Measurements from ENCODE around the gene DNAH1. TPM values are rescaled to one million over a fixed set of nuclear protein-coding genes. Genes with fewer than 3 reads are reported as not detected.

Gene DNAH1
- total and polyA plus RNA-seq, 2 experiments from 2014 or later: 0.81 to 1.8 TPM

GRCh38 chr3:52423173-52423572 lies 107.1 kb downstream of the DNAH1 start:
- Histone ChIP-seq H4K20me1 (replicated peaks; ENCODE audit: insufficient read depth) (no peaks in the 10 kb centered on the region), H2AFZ (no peak overlapping the region), H3K4me3 (no peak overlapping the region), H3K79me2 (replicated peaks; ENCODE audit: insufficient read depth) (no peaks in the 10 kb centered on the region), H3K4me1 (ENCODE audit: insufficient read depth) (peaks cover 6% of the 10 kb centered on the region; the same call in 1 of the 2 replicates), H3K4me2 (peak overlapping the region; percentile 9; the same call in 1 of the 2 replicates), H3F3A (replicated peaks; ENCODE audit: low read depth) (no peaks in the 10 kb centered on the region), H3K27me3 (ENCODE audit: insufficient read depth) (no peaks in the 10 kb centered on the region), H3K36me3 (ENCODE audit: insufficient read depth) (no peaks in the 10 kb centered on the region), H3K9me2 (ENCODE audit: insufficient read depth) (no peaks in the 10 kb centered on the region), H3K27ac (ENCODE audit: low read depth) (no peak overlapping the region)
- Mint-ChIP-seq H3K4me1 (peaks cover 13% of the 10 kb centered on the region), H3K27ac (no peak overlapping the region), H3K36me3 (ENCODE audit: low read depth) (no peaks in the 10 kb centered on the region), H3K4me3 (no peak overlapping the region), H3K9me3 (no peaks in the 10 kb centered on the region), H3K27me3 (ENCODE audit: insufficient read depth, low read depth, poor library complexity) (peaks cover 5% of the 10 kb centered on the region)
- DNase-seq (ENCODE audit: low spot score): no peak
- ATAC-seq: peak; percentile 47; the same call in 2 of the 3 replicates
- TF ChIP-seq CREB1 (CRISPR knock-in tag; IDR thresholded peaks at IDR 0.05; ENCODE audit: low read depth) (no peak), ETS1 (IDR thresholded peaks at IDR 0.05) (no peak)

- H3K4me1 Mint-ChIP-seq: peaks cover 8% of the 10 kb centered on the region
- H3K36me3 Mint-ChIP-seq (ENCODE audit: low read depth): no peaks in the 10 kb centered on the region
- 0 out of 2 replicates have a peak, but pooled peaks cover 2% of the 10 kb centered on the region for H3K4me1 ChIP-seq (ENCODE audit: insufficient read depth)
- peaks cover 3% of the 10 kb centered on the region for H3K27me3 Mint-ChIP-seq (ENCODE audit: insufficient read depth, low read depth, poor library complexity)
- no peaks in the 10 kb centered on the region for H3K27me3 ChIP-seq (ENCODE audit: insufficient read depth)
- no peaks in the 10 kb centered on the region for H3F3A ChIP-seq (replicated peaks; ENCODE audit: low read depth)
- DNase-seq (ENCODE audit: low spot score): peak; percentile 75
- H3K36me3 ChIP-seq (ENCODE audit: insufficient read depth): no peaks in the 10 kb centered on the region
- no peak overlapping the region for H3K4me3 ChIP-seq
- no peaks in the 10 kb centered on the region for H3K9me3 Mint-ChIP-seq
- no peaks in the 10 kb centered on the region for H3K9me2 ChIP-seq (ENCODE audit: insufficient read depth)
- H3K4me3 Mint-ChIP-seq: no peak overlapping the region
- H3K27ac Mint-ChIP-seq: no peak overlapping the region
- no peaks in the 10 kb centered on the region for H4K20me1 ChIP-seq (replicated peaks; ENCODE audit: insufficient read depth)
- H2AFZ ChIP-seq: peak overlapping the region; percentile 60; the same call in 1 of the 2 replicates
- H3K4me2 ChIP-seq: no peak overlapping the region
- H3K27ac ChIP-seq (ENCODE audit: low read depth): no peak overlapping the region
- no peaks in the 10 kb centered on the region for H3K79me2 ChIP-seq (replicated peaks; ENCODE audit: insufficient read depth)
- peak; percentile 92 for ATAC-seq
- no peak for TF ChIP-seq ZNF462 (CRISPR knock-in tag; IDR thresholded peaks at IDR 0.05)
- TF ChIP-seq CTCF (conservative IDR thresholded peaks at IDR 0.05; ENCODE audit: low read depth in 2 of 2): peak; percentile 86 to 89
- TF ChIP-seq JUNB (IDR thresholded peaks at IDR 0.05; ENCODE audit: unreplicated experiment): no peak
- no peak for TF ChIP-seq REST (IDR thresholded peaks at IDR 0.05; ENCODE audit: unreplicated experiment)
- TF ChIP-seq ZNF114 (CRISPR knock-in tag; IDR thresholded peaks at IDR 0.05): no peak
These were observed 112.3 kb downstream of the DNAH1 start for GRCh38 chr3:52428151-52429005.

Measured in GM23338 (cell line).